ENCODE data around the gene ANO2. TPM values are rescaled to one million over a fixed set of nuclear protein-coding genes. Genes with fewer than 3 reads are reported as not detected.

ANO2 gene
- total RNA-seq, 2 experiments from 2014 or later, result not detected

DNA sequence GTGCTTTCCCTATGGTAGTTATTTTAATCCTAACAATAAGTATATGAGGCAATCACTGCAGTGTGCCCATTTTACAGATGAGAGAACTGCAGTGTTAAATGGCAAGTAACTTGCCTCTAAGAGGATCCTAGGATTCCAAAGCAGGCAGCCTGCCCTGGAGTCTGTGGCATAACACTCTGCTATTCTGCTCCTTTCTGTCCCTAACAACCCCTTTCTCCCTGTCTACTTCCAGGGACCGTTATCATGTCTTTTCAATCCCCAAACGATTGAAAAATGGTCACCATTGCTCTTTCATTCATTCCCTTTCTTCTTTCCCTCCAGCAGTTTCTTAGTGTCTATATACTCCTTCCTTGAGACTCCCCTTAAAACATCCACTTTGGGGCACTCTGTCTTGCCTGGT, 1.3 kb upstream of the ANO2 start:
- H3K27me3 Mint-ChIP-seq, result peaks cover 54% of the 10 kb centered on the region
- ChIA-PET POLR2A (no interaction called here), CTCF (no interaction called here)
- no peaks in the 10 kb centered on the region for H3K9me3 Mint-ChIP-seq
- TF ChIP-seq CTCF (IDR thresholded peaks at IDR 0.05), result no peak
- no peak overlapping the region for H3K27ac Mint-ChIP-seq
- DNase-seq, result no peak
- peaks cover 2% of the 10 kb centered on the region for H3K4me1 Mint-ChIP-seq (ENCODE audit: low read depth)
- intact Hi-C loops (cut with micrococcal nuclease), result no loop called here
- no peak for ATAC-seq
- H3K4me3 Mint-ChIP-seq, result no peak overlapping the region
- H3K36me3 Mint-ChIP-seq (ENCODE audit: low read depth), result no peaks in the 10 kb centered on the region

DNA sequence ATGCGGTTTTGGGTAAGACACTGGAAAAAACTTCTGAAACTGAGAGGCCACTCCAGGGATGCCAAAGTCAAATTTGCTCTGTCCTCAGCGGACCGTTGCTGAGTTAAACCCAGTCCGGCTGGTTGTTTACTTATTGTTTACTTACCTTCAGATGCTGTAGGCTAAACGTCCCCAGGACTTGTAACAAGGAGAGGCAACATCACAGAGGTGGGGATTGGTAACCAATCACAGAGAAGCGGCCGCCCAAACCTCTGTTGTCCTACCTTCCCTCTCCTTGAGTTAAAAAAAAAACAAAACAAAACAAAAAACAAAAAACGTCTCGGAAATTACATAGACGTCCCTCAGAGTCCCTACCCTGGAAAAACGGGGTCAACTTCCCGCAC, 380 bp downstream of the ANO2 start:
- ChIA-PET CTCF (no interaction called here), POLR2A (no interaction called here)
- intact Hi-C loops (cut with micrococcal nuclease), result no loop called here
- TF ChIP-seq CTCF (IDR thresholded peaks at IDR 0.05), result no peak
- H3K36me3 Mint-ChIP-seq (ENCODE audit: low read depth), result no peaks in the 10 kb centered on the region
- no peak overlapping the region for H3K4me3 Mint-ChIP-seq
- H3K4me1 Mint-ChIP-seq (ENCODE audit: low read depth), result peaks cover 2% of the 10 kb centered on the region
- H3K9me3 Mint-ChIP-seq, result no peaks in the 10 kb centered on the region
- DNase-seq, result no peak
- no peak overlapping the region for H3K27ac Mint-ChIP-seq
- no peak for ATAC-seq
- H3K27me3 Mint-ChIP-seq, result peaks cover 56% of the 10 kb centered on the region

DNA sequence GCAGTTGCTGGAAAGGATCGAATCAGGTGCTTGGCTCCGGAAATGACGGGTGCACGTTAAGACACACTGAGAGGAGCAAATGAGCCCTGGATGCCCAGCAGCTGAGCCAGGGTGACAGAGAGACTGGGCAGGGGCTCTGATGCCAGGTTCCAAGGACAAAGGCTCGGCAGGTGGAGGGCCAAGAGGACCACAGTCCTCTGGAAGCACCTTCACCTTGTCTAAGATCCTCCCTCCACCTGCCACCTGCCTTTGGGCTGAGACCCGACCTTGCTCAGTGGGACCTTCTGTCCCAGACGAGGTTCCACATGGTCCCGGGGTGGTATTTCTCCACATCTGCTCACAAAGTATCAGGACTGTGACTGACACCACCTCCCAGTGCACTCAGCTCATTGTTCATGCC, 1.0 kb downstream of the ANO2 start:
- H3K4me3 Mint-ChIP-seq, result no peak overlapping the region
- ChIA-PET POLR2A (no interaction called here), CTCF (no interaction called here)
- peaks cover 2% of the 10 kb centered on the region for H3K4me1 Mint-ChIP-seq (ENCODE audit: low read depth)
- H3K36me3 Mint-ChIP-seq (ENCODE audit: low read depth), result no peaks in the 10 kb centered on the region
- no peaks in the 10 kb centered on the region for H3K9me3 Mint-ChIP-seq
- intact Hi-C loops (cut with micrococcal nuclease), result no loop called here
- peaks cover 59% of the 10 kb centered on the region for H3K27me3 Mint-ChIP-seq
- no peak for TF ChIP-seq CTCF (IDR thresholded peaks at IDR 0.05)
- DNase-seq (no peak), ATAC-seq (no peak)
- H3K27ac Mint-ChIP-seq, result no peak overlapping the region

- H3K27ac Mint-ChIP-seq, result no peak overlapping the region
- no peaks in the 10 kb centered on the region for H3K36me3 Mint-ChIP-seq (ENCODE audit: low read depth)
- no peak overlapping the region for H3K4me3 Mint-ChIP-seq
- no peak for ATAC-seq
- H3K9me3 Mint-ChIP-seq, result no peaks in the 10 kb centered on the region
- no peak for TF ChIP-seq CTCF (IDR thresholded peaks at IDR 0.05)
- ChIA-PET POLR2A (no interaction called here), CTCF (interaction anchor here (1.2 kb wide), 1 partner anchor 46 kb away, joined by 4 read pairs; no protein-coding TSS in a partner anchor)
- intact Hi-C loops (cut with micrococcal nuclease), result no loop called here
- H3K4me1 Mint-ChIP-seq (ENCODE audit: low read depth), result peaks cover 2% of the 10 kb centered on the region
- no peak for DNase-seq
- peaks cover 60% of the 10 kb centered on the region for H3K27me3 Mint-ChIP-seq
Measured at GRCh38 chr12:5941907-5942306, 3.2 kb downstream of the ANO2 start.

DNA sequence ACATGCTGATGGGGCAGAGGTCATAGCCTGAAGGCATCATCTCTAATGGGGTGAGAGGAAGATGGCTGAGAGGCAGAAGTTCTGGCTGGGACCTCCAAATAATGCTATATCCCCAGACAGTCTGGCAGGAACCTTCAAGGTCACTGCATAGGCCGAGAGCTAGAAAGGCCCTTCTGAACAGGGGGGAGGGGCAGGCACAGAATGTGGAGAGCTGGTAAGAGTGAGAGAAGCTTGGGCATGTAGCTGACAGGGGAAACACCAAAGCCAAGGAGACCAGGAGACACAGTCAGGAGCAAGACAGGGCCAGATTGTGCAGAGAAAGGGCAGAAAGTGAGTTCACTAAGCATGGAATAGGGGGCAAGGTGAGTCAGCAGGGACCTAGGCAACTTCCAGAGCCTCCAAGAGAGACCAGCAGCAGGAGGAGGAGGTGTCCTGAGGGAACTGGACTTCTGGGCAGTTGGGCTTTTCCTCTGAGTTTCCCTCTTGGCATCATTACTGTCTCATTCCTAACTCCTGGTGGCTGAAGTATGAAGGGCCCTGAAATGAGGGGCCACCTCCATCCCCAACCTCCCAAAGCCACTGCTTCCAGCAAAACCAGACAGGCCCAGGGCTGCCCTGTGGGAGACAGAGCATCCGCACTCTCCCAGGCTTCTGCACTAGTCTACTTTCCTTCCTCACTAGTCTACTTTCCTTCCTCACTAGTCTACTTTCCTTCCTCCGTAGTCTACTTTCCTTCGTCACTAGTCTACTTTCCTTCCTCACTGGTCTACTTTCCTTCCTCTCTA, 17.1 kb downstream of the ANO2 start:
- H3K36me3 Mint-ChIP-seq (ENCODE audit: low read depth), result no peaks in the 10 kb centered on the region
- intact Hi-C loops (cut with micrococcal nuclease), result no loop called here
- H3K4me3 Mint-ChIP-seq, result no peak overlapping the region
- H3K9me3 Mint-ChIP-seq, result no peaks in the 10 kb centered on the region
- ChIA-PET POLR2A (no interaction called here), CTCF (no interaction called here)
- H3K4me1 Mint-ChIP-seq (ENCODE audit: low read depth), result no peaks in the 10 kb centered on the region
- no peak for TF ChIP-seq CTCF (IDR thresholded peaks at IDR 0.05)
- ATAC-seq (no peak), DNase-seq (no peak)
- H3K27me3 Mint-ChIP-seq, result peaks cover 26% of the 10 kb centered on the region
- no peak overlapping the region for H3K27ac Mint-ChIP-seq

Measured in activated CD8-positive, alpha-beta T cell treated with anti-CD3 and anti-CD28 coated beads for 36 hours (primary cell).